Hematopoietic multipotent progenitor cell (in vitro differentiated cells): ENCODE measurements around the gene MAP3K7. TPM values are rescaled to one million over a fixed set of nuclear protein-coding genes. Genes with fewer than 3 reads are reported as not detected.

Experiments
- DNase-seq, 3 donors: peaks; one replicate each; pipeline ENCODE4 v3.0.0-alpha.2; 2011 to 2015; ENCODE audit warnings: low read depth in 2 of 3, low spot score in 2 of 3
- total RNA-seq: library from RNA; depleted of rRNA; stranded (reverse); fragments of >200 nt; gene quantifications from one replicate; pipeline ENCODE4 v1.2.3, GENCODE V29; 2012

Gene MAP3K7
- total RNA-seq = 12.9 TPM

GRCh38 chr6:90586836-90587638 lies at the start of gene MAP3K7:
TSS of gene MAP3K7 (minus strand) at chr6:90587072. CDS start at chr6:90586883, 189 bp downstream.
- peak; percentile 95 to 98 (median 96) for DNase-seq

GRCh38 chr6:90631046-90631445 lies 44.2 kb upstream of the MAP3K7 start:
- DNase-seq = no peak

- no peak for DNase-seq
These were observed 34.7 kb upstream of the MAP3K7 start for GRCh38 chr6:90621581-90621980.

- no peak for DNase-seq
These were observed 32.3 kb upstream of the MAP3K7 start for GRCh38 chr6:90619221-90619620.

GRCh38 chr6:90612313-90612680 lies 25.4 kb upstream of the MAP3K7 start:
- no peak for DNase-seq

GRCh38 chr6:90611543-90612312 lies 24.9 kb upstream of the MAP3K7 start:
- no peak for DNase-seq

GRCh38 chr6:90610751-90611542 lies 24.1 kb upstream of the MAP3K7 start:
- peak in 2 of 3 donors; percentile 20 to 54 for DNase-seq

- peak in 2 of 3 donors; percentile 12 to 13 for DNase-seq
These were observed 23.5 kb upstream of the MAP3K7 start for GRCh38 chr6:90610301-90610750.

- no peak for DNase-seq
These were observed 19.0 kb upstream of the MAP3K7 start for GRCh38 chr6:90605749-90606340.

GRCh38 chr6:90604546-90604945 lies 17.7 kb upstream of the MAP3K7 start:
- no peak for DNase-seq

GRCh38 chr6:90599151-90599550 lies 12.3 kb upstream of the MAP3K7 start:
- DNase-seq = no peak

- no peak for DNase-seq
These were observed 11.5 kb upstream of the MAP3K7 start for GRCh38 chr6:90598192-90598951.

GRCh38 chr6:90596967-90597539 lies 10.2 kb upstream of the MAP3K7 start:
- no peak for DNase-seq

- no peak for DNase-seq
These were observed 9.0 kb upstream of the MAP3K7 start for GRCh38 chr6:90595854-90596253.

GRCh38 chr6:90586546-90586835 lies 381 bp downstream of the MAP3K7 start:
- DNase-seq = no peak

- DNase-seq = no peak
These were observed 2.1 kb downstream of the MAP3K7 start for GRCh38 chr6:90584636-90585255.

- no peak for DNase-seq
These were observed 2.9 kb downstream of the MAP3K7 start for GRCh38 chr6:90583836-90584481.

- DNase-seq = peak in 1 of 3 donors; percentile 32
These were observed 3.6 kb downstream of the MAP3K7 start for GRCh38 chr6:90583179-90583835.
